Fibroblast of lung (primary cell): ENCODE measurements around the gene TTYH2. TPM values are rescaled to one million over a fixed set of nuclear protein-coding genes. Genes with fewer than 3 reads are reported as not detected.

Experiments used
- DNase-seq, 2 donors: peaks; one replicate each; pipeline versions ENCODE4 v3.0.0 to v3.0.0-alpha.2; 2010; ENCODE audit warnings: low read depth in 2 of 2
- H2AFZ ChIP-seq: 2 replicates; pipeline ENCODE4 v1.5.1; 2012; ENCODE audit warnings: low read length, control low read depth, inconsistent platforms
- H3K27ac ChIP-seq: 2 replicates; pipeline ENCODE4 v1.5.1; 2011; ENCODE audit warnings: low read length, control low read depth; ENCODE audit not compliant: insufficient read depth
- H3K27me3 ChIP-seq: 2 replicates; pipeline ENCODE4 v1.5.1; 2011; ENCODE audit warnings: mild to moderate bottlenecking, low read length; ENCODE audit not compliant: control insufficient read depth, insufficient read depth
- H3K36me3 ChIP-seq: 2 replicates; pipeline ENCODE4 v1.5.1; 2011; ENCODE audit warnings: low read length; ENCODE audit not compliant: control insufficient read depth, insufficient read depth
- H3K4me1 ChIP-seq: 2 replicates; pipeline ENCODE4 v1.5.1; 2011; ENCODE audit warnings: low read length; ENCODE audit not compliant: control insufficient read depth, insufficient read depth; ENCODE audit errors: extremely low read depth
- H3K4me2 ChIP-seq: 2 replicates; pipeline ENCODE4 v1.5.1; 2011; ENCODE audit warnings: low read length, control low read depth; ENCODE audit not compliant: insufficient read depth; ENCODE audit errors: extremely low read depth
- H3K4me3 ChIP-seq, 4 experiments: fragments of 200-600 bp in 1 of 4; sonication (generic) in 1 of 4; replicated peaks in 1 of 4; 2 replicates each; pipeline ENCODE4 v1.5.1; 2011 to 2016; ENCODE audit warnings: low read length in 4 of 4, low read depth in 3 of 4, mild to moderate bottlenecking in 3 of 4, control low read depth in 2 of 4, inconsistent platforms in 1 of 4, mixed read lengths in 1 of 4; ENCODE audit not compliant: insufficient read depth in 1 of 4; ENCODE audit errors: control extremely low read depth in 1 of 4
- H3K79me2 ChIP-seq: 2 replicates; pipeline ENCODE4 v1.5.1; 2012; ENCODE audit warnings: mild to moderate bottlenecking, low read length, inconsistent platforms; ENCODE audit not compliant: control insufficient read depth, insufficient read depth
- H3K9ac ChIP-seq: 2 replicates; pipeline ENCODE4 v1.5.1; 2011; ENCODE audit warnings: mild to moderate bottlenecking, low read length, control low read depth; ENCODE audit not compliant: insufficient read depth
- H3K9me3 ChIP-seq: 2 replicates; pipeline ENCODE4 v1.5.1; 2012; ENCODE audit warnings: low read depth, low read length; ENCODE audit not compliant: control insufficient read depth, insufficient read depth
- H4K20me1 ChIP-seq: 2 replicates; pipeline ENCODE4 v1.5.1; 2011; ENCODE audit warnings: low read length; ENCODE audit not compliant: control insufficient read depth, insufficient read depth; ENCODE audit errors: extremely low read depth
- EZH2 ChIP-seq: IDR thresholded peaks from 2 replicates; pipeline ENCODE4 v1.5.1; 2012; ENCODE audit warnings: low read length, control low read depth, mild to moderate bottlenecking; ENCODE audit errors: missing control alignments
- polyA plus RNA-seq, 2 donors: library from polyadenylated mRNA; depleted of rRNA in 1 of 2; stranded (reverse) in 1 of 2; unstranded in 1 of 2; fragments of >200 nt; gene quantifications; 2 replicates each; pipeline ENCODE4 v1.2.1, GENCODE V29; 2011 to 2012; ENCODE audit warnings: missing spikeins in 1 of 2
- total RNA-seq: library from RNA; depleted of rRNA; stranded (reverse); fragments of >200 nt; gene quantifications from 2 replicates; pipeline ENCODE4 v1.2.1, GENCODE V29; 2014
- TF ChIP-seq, protein P1 (sequence below), 2 donors: IDR thresholded peaks in 1 of 2; conservative IDR thresholded peaks in 1 of 2; 1 replicate in 1 of 2; 2 replicates in 1 of 2; pipeline ENCODE4 v1.5.1; 2011 to 2012; ENCODE audit warnings: low read length in 2 of 2, control low read depth in 1 of 2, inconsistent platforms in 1 of 2, low read depth in 1 of 2, mild to moderate bottlenecking in 1 of 2

TTYH2 gene
- total and polyA plus RNA-seq, 2 donors (not counting 1 experiment from before 2014, with no cell fraction given): 0.99 to 1.2 TPM

DNA sequence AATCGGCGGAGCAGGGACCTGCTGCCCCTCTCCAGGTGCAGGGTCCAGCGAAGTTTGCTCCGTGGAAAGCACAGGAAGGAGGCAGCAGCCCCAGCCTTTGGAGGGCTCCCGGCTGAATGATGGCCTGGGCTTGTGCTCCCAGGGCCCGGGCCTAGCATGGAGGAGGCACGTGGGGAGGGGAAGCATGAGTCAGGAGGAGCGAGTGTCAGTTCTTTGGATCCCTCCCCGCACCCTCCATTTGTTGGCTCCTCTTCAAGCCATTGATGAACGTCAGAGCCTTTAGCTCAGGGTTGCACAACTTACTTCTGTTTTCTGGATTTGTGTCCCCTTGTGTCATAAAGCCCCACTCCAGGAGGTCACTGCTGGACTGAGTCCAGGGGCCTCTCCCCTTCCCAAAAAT is 25.8 kb downstream of the TTYH2 start:
- no peak overlapping the region for H3K4me2 ChIP-seq
- no peak overlapping the region for H3K9ac ChIP-seq
- H3K9me3 ChIP-seq: no peaks in the 10 kb centered on the region
- H3K79me2 ChIP-seq: no peaks in the 10 kb centered on the region
- no peaks in the 10 kb centered on the region for H3K27me3 ChIP-seq
- TF ChIP-seq, protein P1, sequence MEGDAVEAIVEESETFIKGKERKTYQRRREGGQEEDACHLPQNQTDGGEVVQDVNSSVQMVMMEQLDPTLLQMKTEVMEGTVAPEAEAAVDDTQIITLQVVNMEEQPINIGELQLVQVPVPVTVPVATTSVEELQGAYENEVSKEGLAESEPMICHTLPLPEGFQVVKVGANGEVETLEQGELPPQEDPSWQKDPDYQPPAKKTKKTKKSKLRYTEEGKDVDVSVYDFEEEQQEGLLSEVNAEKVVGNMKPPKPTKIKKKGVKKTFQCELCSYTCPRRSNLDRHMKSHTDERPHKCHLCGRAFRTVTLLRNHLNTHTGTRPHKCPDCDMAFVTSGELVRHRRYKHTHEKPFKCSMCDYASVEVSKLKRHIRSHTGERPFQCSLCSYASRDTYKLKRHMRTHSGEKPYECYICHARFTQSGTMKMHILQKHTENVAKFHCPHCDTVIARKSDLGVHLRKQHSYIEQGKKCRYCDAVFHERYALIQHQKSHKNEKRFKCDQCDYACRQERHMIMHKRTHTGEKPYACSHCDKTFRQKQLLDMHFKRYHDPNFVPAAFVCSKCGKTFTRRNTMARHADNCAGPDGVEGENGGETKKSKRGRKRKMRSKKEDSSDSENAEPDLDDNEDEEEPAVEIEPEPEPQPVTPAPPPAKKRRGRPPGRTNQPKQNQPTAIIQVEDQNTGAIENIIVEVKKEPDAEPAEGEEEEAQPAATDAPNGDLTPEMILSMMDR (conservative IDR thresholded peaks at IDR 0.05 in 1 of 2, IDR thresholded peaks at IDR 0.05 in 1 of 2; ENCODE audit: low read depth in 1 of 2, low read length in 2 of 2): no peak
- no peak for TF ChIP-seq EZH2
- H3K27ac ChIP-seq: no peak overlapping the region
- H2AFZ ChIP-seq: no peak overlapping the region
- no peaks in the 10 kb centered on the region for H3K4me1 ChIP-seq
- H3K4me3 ChIP-seq: no peak overlapping the region
- no peaks in the 10 kb centered on the region for H3K36me3 ChIP-seq
- H4K20me1 ChIP-seq: no peaks in the 10 kb centered on the region
- peak; percentile 21 to 47 for DNase-seq

DNA sequence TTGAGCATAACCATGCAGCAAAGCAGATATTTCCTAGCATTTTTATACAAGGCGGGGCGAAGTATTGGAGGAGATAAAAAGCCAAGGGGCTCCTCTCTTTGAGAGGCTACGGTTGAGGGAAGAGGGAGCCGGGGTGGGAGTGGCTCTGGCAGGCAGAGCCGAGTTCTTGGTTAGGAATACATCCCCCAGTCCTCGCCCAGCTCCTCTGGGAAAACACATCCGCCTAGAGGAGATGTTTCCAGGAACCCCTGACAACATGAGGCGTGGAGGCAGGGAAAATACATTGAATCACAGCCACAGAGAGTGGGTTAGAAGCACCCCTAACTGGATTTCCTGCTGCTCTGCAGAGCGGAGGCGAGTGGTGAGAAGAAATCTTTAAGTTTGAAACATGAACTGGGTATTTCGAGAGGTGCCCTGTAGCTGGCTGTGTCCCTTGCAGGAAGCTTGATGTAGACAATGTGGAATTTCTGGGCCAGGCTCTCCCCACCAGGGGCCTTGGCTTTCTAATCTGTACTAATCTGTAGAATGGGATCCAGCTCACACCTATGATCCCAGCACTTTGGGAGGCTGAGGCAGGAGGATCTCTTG is 27.3 kb downstream of the TTYH2 start:
- Histone ChIP-seq H3K4me2 (no peak overlapping the region), H3K4me1 (no peaks in the 10 kb centered on the region)
- TF ChIP-seq EZH2: no peak
- TF ChIP-seq, protein P1 (conservative IDR thresholded peaks at IDR 0.05 in 1 of 2, IDR thresholded peaks at IDR 0.05 in 1 of 2; ENCODE audit: low read depth in 1 of 2, low read length in 2 of 2): no peak

DNA sequence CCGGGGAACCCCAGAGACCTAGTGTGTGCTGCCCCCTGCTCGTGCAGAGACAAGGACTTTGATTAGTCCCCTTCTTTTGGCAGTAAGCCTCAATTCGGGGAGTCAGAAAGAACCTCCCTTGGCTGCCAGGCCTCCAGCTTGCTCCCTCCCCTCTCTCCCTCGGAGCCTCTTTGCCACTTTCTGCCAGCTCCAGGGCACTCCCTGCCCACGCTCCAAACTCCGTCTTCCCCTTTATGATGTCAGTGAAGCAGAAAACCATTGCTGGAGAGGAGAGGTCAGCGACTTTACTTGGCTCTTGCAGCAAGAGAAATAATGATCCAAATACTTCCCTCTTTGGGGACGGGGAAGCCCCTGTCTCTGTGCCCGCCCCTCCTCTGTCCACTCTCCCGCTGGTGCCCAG is 28.1 kb downstream of the TTYH2 start:
- Histone ChIP-seq H3K9ac (no peak overlapping the region), H3K9me3 (no peaks in the 10 kb centered on the region), H3K36me3 (no peaks in the 10 kb centered on the region), H3K4me1 (no peaks in the 10 kb centered on the region), H3K27ac (no peak overlapping the region), H3K4me3 (no peak overlapping the region), H2AFZ (no peak overlapping the region), H3K4me2 (no peak overlapping the region), H3K27me3 (no peaks in the 10 kb centered on the region), H3K79me2 (no peaks in the 10 kb centered on the region), H4K20me1 (no peaks in the 10 kb centered on the region)
- TF ChIP-seq, protein P1 (conservative IDR thresholded peaks at IDR 0.05 in 1 of 2, IDR thresholded peaks at IDR 0.05 in 1 of 2; ENCODE audit: low read depth in 1 of 2, low read length in 2 of 2): no peak
- TF ChIP-seq EZH2: no peak
- DNase-seq: no peak

More for the DNA sequence above, 27.3 kb downstream of the TTYH2 start:
- Histone ChIP-seq H2AFZ (no peak overlapping the region), H3K36me3 (no peaks in the 10 kb centered on the region), H3K9ac (no peak overlapping the region), H4K20me1 (no peaks in the 10 kb centered on the region), H3K27ac (no peak overlapping the region), H3K27me3 (no peaks in the 10 kb centered on the region), H3K79me2 (no peaks in the 10 kb centered on the region), H3K4me3 (no peak overlapping the region), H3K9me3 (no peaks in the 10 kb centered on the region)
- DNase-seq: peak; percentile 15 to 53
